GM23248 (cell line): ENCODE measurements around the gene USP36. TPM values are rescaled to one million over a fixed set of nuclear protein-coding genes. Genes with fewer than 3 reads are reported as not detected.
A peak's percentile ranks its signal among the peaks of the same experiment; 100 is the strongest.

Source experiments
- DNase-seq: peaks from one replicate; pipeline ENCODE4 v3.0.0-alpha.2; 2015
- H2AFZ ChIP-seq: fragments of 200-600 bp; sonication (generic); 2 replicates; pipeline ENCODE4 v1.6.1; 2016; ENCODE audit warnings: antibody characterized with exemption
- H3F3A ChIP-seq: fragments of 200-600 bp; sonication (generic); 2 replicates; pipeline ENCODE4 v1.6.1; 2016; ENCODE audit warnings: mild to moderate bottlenecking, antibody characterized with exemption, mixed run types; ENCODE audit not compliant: insufficient read depth
- H3K27ac ChIP-seq: fragments of 200-600 bp; sonication (generic); 2 replicates; pipeline ENCODE4 v1.5.1; 2016; ENCODE audit warnings: mild to moderate bottlenecking
- H3K27me3 ChIP-seq: fragments of 200-600 bp; sonication (generic); replicated peaks from 2 replicates; pipeline ENCODE4 v1.6.1; 2016; ENCODE audit warnings: mild to moderate bottlenecking; ENCODE audit not compliant: insufficient read depth
- H3K36me3 ChIP-seq: fragments of 200-600 bp; sonication (generic); 2 replicates; pipeline ENCODE4 v1.6.1; 2016; ENCODE audit warnings: low read depth, mild to moderate bottlenecking
- H3K4me1 ChIP-seq: fragments of 200-600 bp; sonication (generic); 2 replicates; pipeline ENCODE4 v1.6.1; 2016; ENCODE audit warnings: mild to moderate bottlenecking; ENCODE audit not compliant: insufficient read depth
- H3K4me2 ChIP-seq: fragments of 200-600 bp; sonication (generic); one replicate; pipeline ENCODE4 v1.6.1; 2016; ENCODE audit warnings: mild to moderate bottlenecking; ENCODE audit not compliant: unreplicated experiment
- H3K4me3 ChIP-seq: fragments of 200-600 bp; sonication (generic); 2 replicates; pipeline ENCODE4 v1.5.1; 2016; ENCODE audit warnings: mild to moderate bottlenecking
- H3K79me2 ChIP-seq: fragments of 200-600 bp; sonication (generic); 2 replicates; pipeline ENCODE4 v1.6.1; 2016; ENCODE audit warnings: mild to moderate bottlenecking; ENCODE audit not compliant: insufficient read depth
- H3K9ac ChIP-seq: fragments of 200-600 bp; sonication (generic); 2 replicates; pipeline ENCODE4 v1.6.1; 2016; ENCODE audit warnings: mild to moderate bottlenecking
- H3K9me2 ChIP-seq: fragments of 200-600 bp; sonication (generic); 2 replicates; pipeline ENCODE4 v1.6.1; 2016; ENCODE audit warnings: mixed run types, mild to moderate bottlenecking, moderate library complexity; ENCODE audit not compliant: insufficient read depth
- H3K9me3 ChIP-seq: fragments of 200-600 bp; sonication (generic); one replicate; pipeline ENCODE4 v1.6.1; 2017; ENCODE audit warnings: low read depth
- H4K20me1 ChIP-seq: fragments of 200-600 bp; sonication (generic); 2 replicates; pipeline ENCODE4 v1.6.0; 2016; ENCODE audit not compliant: insufficient read depth
- EZH2 ChIP-seq: fragments of 200-600 bp; sonication (generic); IDR thresholded peaks from 2 replicates; pipeline ENCODE4 v1.6.1; 2018; ENCODE audit warnings: antibody characterized with exemption, mild to moderate bottlenecking; ENCODE audit not compliant: insufficient read depth, poor library complexity, severe bottlenecking
- EZH2phosphoT487 ChIP-seq: fragments of 200-600 bp; sonication (generic); IDR thresholded peaks from 2 replicates; pipeline ENCODE4 v1.6.1; 2018; ENCODE audit warnings: antibody characterized with exemption, moderate library complexity, mild to moderate bottlenecking, low read depth; ENCODE audit not compliant: insufficient read depth
- WGBS, 2 experiments: methylation state at CpG; one replicate each; pipeline ENCODE4 v1.1.6; 2015 to 2017; ENCODE audit warnings: low lambda C conversion rate in 2 of 2, low coverage in 1 of 2; ENCODE audit errors: missing lambda C conversion rate in 2 of 2; 5-methylcytosine and 5-hydroxymethylcytosine counted together
- in situ Hi-C: fragments of 300-500 bp; cut with MboI; formaldehyde crosslinking; loops from 2 replicates; pipeline ENCODE4 v1.15.0; 2020
- polyA plus RNA-seq: library from polyadenylated mRNA; unstranded; fragments of >200 nt; fragmentation: Nextera tagmentation; extraction: Ambion mirVana; gene quantifications from 2 replicates; pipeline ENCODE4 v1.2.1, GENCODE V29; 2016
- total RNA-seq: library from RNA; depleted of rRNA; stranded (reverse); fragments of >200 nt; shearing (Covaris generic); gene quantifications from 2 replicates; pipeline ENCODE4 v1.2.3, GENCODE V29; 2014

The USP36 gene
- total and polyA plus RNA-seq, 2 experiments from 2014 or later: 19.9 to 30.2 TPM

- no peaks in the 10 kb centered on the region for H4K20me1 ChIP-seq
- H3K36me3 ChIP-seq: peaks cover 57% of the 10 kb centered on the region
- in situ Hi-C loops: no loop called here
- H2AFZ ChIP-seq: no peak overlapping the region
- peaks cover 29% of the 10 kb centered on the region for H3F3A ChIP-seq
- no peaks in the 10 kb centered on the region for H3K9me2 ChIP-seq
- no peaks in the 10 kb centered on the region for H3K9me3 ChIP-seq
- H3K4me1 ChIP-seq: no peaks in the 10 kb centered on the region
- 53 to 62% methylated on average over 4 of the region's 4 CpGs for WGBS, 2 experiments
- no peak overlapping the region for H3K27ac ChIP-seq
- no peak overlapping the region for H3K9ac ChIP-seq
- H3K27me3 ChIP-seq: no peaks in the 10 kb centered on the region
- no peak overlapping the region for H3K4me3 ChIP-seq
- no peak overlapping the region for H3K4me2 ChIP-seq
- peaks cover 36% of the 10 kb centered on the region for H3K79me2 ChIP-seq
- TF ChIP-seq EZH2: no peak
- peak; percentile 59 for DNase-seq
These were observed 32.5 kb downstream of the USP36 start for GRCh38 chr17:78808163-78808562.

- Histone ChIP-seq H2AFZ (no peak overlapping the region), H3K79me2 (peaks cover 46% of the 10 kb centered on the region), H4K20me1 (no peaks in the 10 kb centered on the region), H3K27me3 (no peaks in the 10 kb centered on the region), H3K27ac (no peak overlapping the region), H3K36me3 (peaks cover 47% of the 10 kb centered on the region), H3K9me3 (no peaks in the 10 kb centered on the region), H3K4me3 (no peak overlapping the region), H3F3A (peaks cover 29% of the 10 kb centered on the region), H3K9me2 (no peaks in the 10 kb centered on the region), H3K4me1 (no peaks in the 10 kb centered on the region), H3K4me2 (no peak overlapping the region), H3K9ac (no peak overlapping the region)
- TF ChIP-seq EZH2phosphoT487 (no peak), EZH2 (no peak)
- in situ Hi-C loops: no loop called here
- no peak for DNase-seq
- 79 to 82% methylated on average over 9 of the region's 9 CpGs for WGBS, 2 experiments
These were observed 34.2 kb downstream of the USP36 start for GRCh38 chr17:78806451-78806850.

DNA sequence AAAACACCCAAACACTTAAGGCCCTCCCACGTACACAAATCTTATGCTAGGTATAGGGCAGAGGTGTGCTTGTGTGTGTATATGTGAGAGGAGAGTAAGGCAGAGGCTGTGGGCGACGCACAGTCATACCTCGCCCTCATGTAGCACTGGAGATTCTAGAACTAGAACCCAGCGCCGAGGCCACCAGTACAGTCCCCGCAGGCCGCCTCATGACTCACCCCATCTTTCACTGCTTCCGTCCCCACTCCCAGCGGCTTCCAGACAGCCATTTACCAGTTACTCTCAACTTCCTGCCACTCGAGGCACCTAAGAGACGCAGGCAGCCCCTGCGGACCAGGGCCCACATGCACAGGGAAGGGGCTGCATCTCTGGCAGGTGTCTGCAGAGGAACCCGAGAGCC is 35.3 kb downstream of the USP36 start:
- H3K9me2 ChIP-seq: no peaks in the 10 kb centered on the region
- H2AFZ ChIP-seq: no peak overlapping the region
- H4K20me1 ChIP-seq: no peaks in the 10 kb centered on the region
- H3F3A ChIP-seq: peaks cover 22% of the 10 kb centered on the region
- in situ Hi-C loops: no loop called here
- peaks cover 35% of the 10 kb centered on the region; the same call in 1 of the 2 replicates for H3K36me3 ChIP-seq
- no peak overlapping the region for H3K4me2 ChIP-seq
- H3K9me3 ChIP-seq: no peaks in the 10 kb centered on the region
- no peak overlapping the region for H3K9ac ChIP-seq
- no peaks in the 10 kb centered on the region for H3K4me1 ChIP-seq
- TF ChIP-seq EZH2phosphoT487 (no peak), EZH2 (no peak)
- no peaks in the 10 kb centered on the region for H3K27me3 ChIP-seq
- no peak overlapping the region for H3K4me3 ChIP-seq
- no peak for DNase-seq
- H3K79me2 ChIP-seq: peaks cover 50% of the 10 kb centered on the region
- H3K27ac ChIP-seq: no peak overlapping the region
- WGBS, 2 experiments: 93 to 94% methylated on average over 14 of the region's 14 CpGs

DNA sequence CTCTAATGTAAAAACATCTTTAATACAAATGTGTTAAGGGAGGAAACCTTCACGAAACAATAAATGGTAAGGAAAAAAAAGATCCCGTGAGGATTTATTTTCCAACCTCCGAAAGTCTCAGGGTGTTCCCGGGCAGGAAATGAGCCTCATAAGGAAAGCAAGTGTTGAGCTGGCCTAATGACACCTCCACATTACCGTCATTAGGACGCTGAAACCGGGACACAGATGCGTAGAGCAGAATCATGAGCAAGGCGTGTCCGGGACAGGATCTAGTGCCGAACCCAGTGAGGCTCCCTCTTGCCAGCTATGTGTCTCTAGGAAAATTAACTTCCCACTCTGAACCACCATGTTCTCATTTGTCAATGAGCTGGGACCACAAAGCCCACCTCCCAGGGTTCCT is 35.8 kb downstream of the USP36 start:
- H3K4me3 ChIP-seq: no peak overlapping the region
- no peak for DNase-seq
- H3K27ac ChIP-seq: no peak overlapping the region
- in situ Hi-C loops: no loop called here
- H4K20me1 ChIP-seq: no peaks in the 10 kb centered on the region
- peaks cover 35% of the 10 kb centered on the region; the same call in 1 of the 2 replicates for H3K36me3 ChIP-seq
- H3K9ac ChIP-seq: no peak overlapping the region
- H3K4me2 ChIP-seq: no peak overlapping the region
- TF ChIP-seq EZH2phosphoT487 (no peak), EZH2 (no peak)
- H3F3A ChIP-seq: peaks cover 18% of the 10 kb centered on the region
- H2AFZ ChIP-seq: no peak overlapping the region
- H3K9me3 ChIP-seq: no peaks in the 10 kb centered on the region
- H3K4me1 ChIP-seq: no peaks in the 10 kb centered on the region
- WGBS, 2 experiments: 65% methylated on average over 11 of the region's 11 CpGs
- H3K79me2 ChIP-seq: peaks cover 50% of the 10 kb centered on the region
- no peaks in the 10 kb centered on the region for H3K27me3 ChIP-seq
- no peaks in the 10 kb centered on the region for H3K9me2 ChIP-seq
